OCI-LY1 (cell line): ENCODE results near the gene TCN1.

Experiments
- CTCF ChIP-seq: fragments of 200-600 bp; sonication (generic), shearing (Covaris generic); IDR thresholded peaks from 2 replicates; pipeline ENCODE4 v1.5.1; 2017; ENCODE audit warnings: mild to moderate bottlenecking, antibody characterized with exemption, low read length, moderate library complexity, mixed read lengths
- EZH2 ChIP-seq: fragments of 200-600 bp; sonication (generic), shearing (Covaris generic); IDR thresholded peaks from 2 replicates; pipeline ENCODE4 v1.8.0; 2017; ENCODE audit warnings: borderline replicate concordance, mixed run types, mild to moderate bottlenecking, antibody characterized with exemption, low read length, moderate library complexity, mixed read lengths

GRCh38 chr11:59810911-59811259 is 55.4 kb downstream of the TCN1 start:
- TF ChIP-seq CTCF (no peak), EZH2 (no peak)
